ENCODE results near the gene COL6A2. TPM values are rescaled to one million over a fixed set of nuclear protein-coding genes. Genes with fewer than 3 reads are reported as not detected.

COL6A2 gene
- total RNA-seq, 1 experiment from 2014 or later, result 111 TPM

DNA sequence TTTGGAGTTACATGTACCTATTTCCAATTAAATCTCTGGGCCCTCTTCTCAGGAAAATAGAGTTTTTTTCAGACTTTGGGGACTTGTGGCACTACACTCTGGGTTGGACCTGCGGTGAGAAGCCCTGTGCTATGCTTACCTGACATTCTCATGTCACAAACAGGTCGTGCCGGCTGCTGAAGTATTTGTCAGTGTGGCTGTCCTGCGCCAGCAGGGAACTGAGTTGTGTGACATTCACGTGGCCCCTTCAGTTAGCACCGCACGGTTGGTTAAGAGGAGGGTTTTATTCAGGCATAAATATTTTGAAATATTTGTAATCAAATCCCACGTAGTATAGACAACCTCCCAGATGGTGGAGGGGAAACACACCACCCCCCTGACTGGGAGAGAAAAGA, 6.3 kb upstream of the COL6A2 start (continued):
- TF ChIP-seq, protein P1, sequence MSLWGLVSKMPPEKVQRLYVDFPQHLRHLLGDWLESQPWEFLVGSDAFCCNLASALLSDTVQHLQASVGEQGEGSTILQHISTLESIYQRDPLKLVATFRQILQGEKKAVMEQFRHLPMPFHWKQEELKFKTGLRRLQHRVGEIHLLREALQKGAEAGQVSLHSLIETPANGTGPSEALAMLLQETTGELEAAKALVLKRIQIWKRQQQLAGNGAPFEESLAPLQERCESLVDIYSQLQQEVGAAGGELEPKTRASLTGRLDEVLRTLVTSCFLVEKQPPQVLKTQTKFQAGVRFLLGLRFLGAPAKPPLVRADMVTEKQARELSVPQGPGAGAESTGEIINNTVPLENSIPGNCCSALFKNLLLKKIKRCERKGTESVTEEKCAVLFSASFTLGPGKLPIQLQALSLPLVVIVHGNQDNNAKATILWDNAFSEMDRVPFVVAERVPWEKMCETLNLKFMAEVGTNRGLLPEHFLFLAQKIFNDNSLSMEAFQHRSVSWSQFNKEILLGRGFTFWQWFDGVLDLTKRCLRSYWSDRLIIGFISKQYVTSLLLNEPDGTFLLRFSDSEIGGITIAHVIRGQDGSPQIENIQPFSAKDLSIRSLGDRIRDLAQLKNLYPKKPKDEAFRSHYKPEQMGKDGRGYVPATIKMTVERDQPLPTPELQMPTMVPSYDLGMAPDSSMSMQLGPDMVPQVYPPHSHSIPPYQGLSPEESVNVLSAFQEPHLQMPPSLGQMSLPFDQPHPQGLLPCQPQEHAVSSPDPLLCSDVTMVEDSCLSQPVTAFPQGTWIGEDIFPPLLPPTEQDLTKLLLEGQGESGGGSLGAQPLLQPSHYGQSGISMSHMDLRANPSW (CRISPR knock-in tag; conservative IDR thresholded peaks at IDR 0.05; ENCODE audit: low read depth), result no peak
- TF ChIP-seq, protein P2, sequence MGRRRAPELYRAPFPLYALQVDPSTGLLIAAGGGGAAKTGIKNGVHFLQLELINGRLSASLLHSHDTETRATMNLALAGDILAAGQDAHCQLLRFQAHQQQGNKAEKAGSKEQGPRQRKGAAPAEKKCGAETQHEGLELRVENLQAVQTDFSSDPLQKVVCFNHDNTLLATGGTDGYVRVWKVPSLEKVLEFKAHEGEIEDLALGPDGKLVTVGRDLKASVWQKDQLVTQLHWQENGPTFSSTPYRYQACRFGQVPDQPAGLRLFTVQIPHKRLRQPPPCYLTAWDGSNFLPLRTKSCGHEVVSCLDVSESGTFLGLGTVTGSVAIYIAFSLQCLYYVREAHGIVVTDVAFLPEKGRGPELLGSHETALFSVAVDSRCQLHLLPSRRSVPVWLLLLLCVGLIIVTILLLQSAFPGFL (CRISPR knock-in tag; IDR thresholded peaks at IDR 0.05; ENCODE audit: borderline replicate concordance), result no peak
- TF ChIP-seq, protein P3, sequence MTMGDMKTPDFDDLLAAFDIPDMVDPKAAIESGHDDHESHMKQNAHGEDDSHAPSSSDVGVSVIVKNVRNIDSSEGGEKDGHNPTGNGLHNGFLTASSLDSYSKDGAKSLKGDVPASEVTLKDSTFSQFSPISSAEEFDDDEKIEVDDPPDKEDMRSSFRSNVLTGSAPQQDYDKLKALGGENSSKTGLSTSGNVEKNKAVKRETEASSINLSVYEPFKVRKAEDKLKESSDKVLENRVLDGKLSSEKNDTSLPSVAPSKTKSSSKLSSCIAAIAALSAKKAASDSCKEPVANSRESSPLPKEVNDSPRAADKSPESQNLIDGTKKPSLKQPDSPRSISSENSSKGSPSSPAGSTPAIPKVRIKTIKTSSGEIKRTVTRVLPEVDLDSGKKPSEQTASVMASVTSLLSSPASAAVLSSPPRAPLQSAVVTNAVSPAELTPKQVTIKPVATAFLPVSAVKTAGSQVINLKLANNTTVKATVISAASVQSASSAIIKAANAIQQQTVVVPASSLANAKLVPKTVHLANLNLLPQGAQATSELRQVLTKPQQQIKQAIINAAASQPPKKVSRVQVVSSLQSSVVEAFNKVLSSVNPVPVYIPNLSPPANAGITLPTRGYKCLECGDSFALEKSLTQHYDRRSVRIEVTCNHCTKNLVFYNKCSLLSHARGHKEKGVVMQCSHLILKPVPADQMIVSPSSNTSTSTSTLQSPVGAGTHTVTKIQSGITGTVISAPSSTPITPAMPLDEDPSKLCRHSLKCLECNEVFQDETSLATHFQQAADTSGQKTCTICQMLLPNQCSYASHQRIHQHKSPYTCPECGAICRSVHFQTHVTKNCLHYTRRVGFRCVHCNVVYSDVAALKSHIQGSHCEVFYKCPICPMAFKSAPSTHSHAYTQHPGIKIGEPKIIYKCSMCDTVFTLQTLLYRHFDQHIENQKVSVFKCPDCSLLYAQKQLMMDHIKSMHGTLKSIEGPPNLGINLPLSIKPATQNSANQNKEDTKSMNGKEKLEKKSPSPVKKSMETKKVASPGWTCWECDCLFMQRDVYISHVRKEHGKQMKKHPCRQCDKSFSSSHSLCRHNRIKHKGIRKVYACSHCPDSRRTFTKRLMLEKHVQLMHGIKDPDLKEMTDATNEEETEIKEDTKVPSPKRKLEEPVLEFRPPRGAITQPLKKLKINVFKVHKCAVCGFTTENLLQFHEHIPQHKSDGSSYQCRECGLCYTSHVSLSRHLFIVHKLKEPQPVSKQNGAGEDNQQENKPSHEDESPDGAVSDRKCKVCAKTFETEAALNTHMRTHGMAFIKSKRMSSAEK (CRISPR knock-in tag; IDR thresholded peaks at IDR 0.05; ENCODE audit: borderline replicate concordance), result no peak
- no peak for TF ChIP-seq JAZF1 (CRISPR knock-in tag; IDR thresholded peaks at IDR 0.05)
- TF ChIP-seq TCF7 (CRISPR knock-in tag; IDR thresholded peaks at IDR 0.05; ENCODE audit: low read depth), result no peak

DNA sequence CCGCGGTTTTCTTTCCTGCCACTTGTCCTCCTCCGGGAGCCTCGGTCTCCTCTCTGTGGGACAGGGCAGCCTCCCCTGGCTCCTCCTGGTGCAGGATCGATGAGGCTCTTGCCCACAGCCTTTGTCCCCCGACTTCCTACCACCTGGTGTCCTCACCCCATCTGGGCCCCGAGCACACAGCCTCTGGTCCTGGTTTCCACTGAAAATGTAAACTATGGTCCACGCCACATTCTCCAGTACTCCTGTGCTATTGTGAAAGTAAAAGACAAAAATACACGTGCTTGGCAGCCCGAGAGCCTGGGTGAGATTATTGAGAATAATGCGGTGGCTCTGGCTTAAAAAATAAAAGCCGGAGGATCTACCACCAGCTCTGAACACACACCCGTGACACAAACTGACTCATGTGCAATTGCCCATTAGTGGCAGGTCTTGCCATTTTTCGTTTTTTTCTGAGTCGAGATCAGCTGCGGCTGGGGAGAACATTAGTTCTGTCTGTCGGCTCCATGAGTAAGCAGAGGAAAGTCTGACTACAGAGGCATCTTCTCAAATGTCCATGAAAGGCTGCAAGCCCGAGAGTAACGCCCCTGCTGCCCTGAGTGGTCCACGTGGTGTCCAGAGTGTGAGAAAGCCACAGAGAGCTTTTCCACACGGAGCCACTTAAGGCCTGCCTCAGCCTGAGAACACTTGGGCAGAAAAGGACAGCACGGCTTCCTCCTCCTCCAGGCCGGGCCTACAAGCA, 5.7 kb upstream of the COL6A2 start:
- Mint-ChIP-seq H3K27me3 (ENCODE audit: low read depth) (peaks cover 4% of the 10 kb centered on the region), H3K4me3 (no peak overlapping the region), H3K27ac (no peak overlapping the region), H3K4me1 (peaks cover 4% of the 10 kb centered on the region), H3K36me3 (peaks cover 36% of the 10 kb centered on the region), H3K9me3 (peaks cover 58% of the 10 kb centered on the region)
- ATAC-seq (no peak), DNase-seq (ENCODE audit: low spot score) (no peak)
- CTCF ChIA-PET, result no interaction called here
- POLR2A ChIA-PET, result no interaction called here
- TF ChIP-seq FOXJ3 (CRISPR knock-in tag; IDR thresholded peaks at IDR 0.05; ENCODE audit: borderline replicate concordance) (no peak), SMAD3 (CRISPR knock-in tag; IDR thresholded peaks at IDR 0.05; ENCODE audit: borderline replicate concordance) (no peak), ZNF138 (CRISPR knock-in tag; conservative IDR thresholded peaks at IDR 0.05) (no peak), FOXK1 (CRISPR knock-in tag; IDR thresholded peaks at IDR 0.05) (no peak), ELF4 (CRISPR knock-in tag; IDR thresholded peaks at IDR 0.05; ENCODE audit: low read depth) (no peak), HMGA2 (CRISPR knock-in tag; IDR thresholded peaks at IDR 0.05) (no peak), ZNF219 (CRISPR knock-in tag; IDR thresholded peaks at IDR 0.05; ENCODE audit: borderline replicate concordance) (no peak), NR1H2 (CRISPR knock-in tag; IDR thresholded peaks at IDR 0.05) (no peak), GABPB1 (CRISPR knock-in tag; IDR thresholded peaks at IDR 0.05) (no peak), ATF1 (CRISPR knock-in tag; IDR thresholded peaks at IDR 0.05) (no peak)
- TF ChIP-seq, protein P4, sequence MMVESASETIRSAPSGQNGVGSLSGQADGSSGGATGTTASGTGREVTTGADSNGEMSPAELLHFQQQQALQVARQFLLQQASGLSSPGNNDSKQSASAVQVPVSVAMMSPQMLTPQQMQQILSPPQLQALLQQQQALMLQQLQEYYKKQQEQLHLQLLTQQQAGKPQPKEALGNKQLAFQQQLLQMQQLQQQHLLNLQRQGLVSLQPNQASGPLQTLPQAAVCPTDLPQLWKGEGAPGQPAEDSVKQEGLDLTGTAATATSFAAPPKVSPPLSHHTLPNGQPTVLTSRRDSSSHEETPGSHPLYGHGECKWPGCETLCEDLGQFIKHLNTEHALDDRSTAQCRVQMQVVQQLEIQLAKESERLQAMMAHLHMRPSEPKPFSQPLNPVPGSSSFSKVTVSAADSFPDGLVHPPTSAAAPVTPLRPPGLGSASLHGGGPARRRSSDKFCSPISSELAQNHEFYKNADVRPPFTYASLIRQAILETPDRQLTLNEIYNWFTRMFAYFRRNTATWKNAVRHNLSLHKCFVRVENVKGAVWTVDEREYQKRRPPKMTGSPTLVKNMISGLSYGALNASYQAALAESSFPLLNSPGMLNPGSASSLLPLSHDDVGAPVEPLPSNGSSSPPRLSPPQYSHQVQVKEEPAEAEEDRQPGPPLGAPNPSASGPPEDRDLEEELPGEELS (CRISPR knock-in tag; IDR thresholded peaks at IDR 0.05), result no peak
- TF ChIP-seq, protein P5, sequence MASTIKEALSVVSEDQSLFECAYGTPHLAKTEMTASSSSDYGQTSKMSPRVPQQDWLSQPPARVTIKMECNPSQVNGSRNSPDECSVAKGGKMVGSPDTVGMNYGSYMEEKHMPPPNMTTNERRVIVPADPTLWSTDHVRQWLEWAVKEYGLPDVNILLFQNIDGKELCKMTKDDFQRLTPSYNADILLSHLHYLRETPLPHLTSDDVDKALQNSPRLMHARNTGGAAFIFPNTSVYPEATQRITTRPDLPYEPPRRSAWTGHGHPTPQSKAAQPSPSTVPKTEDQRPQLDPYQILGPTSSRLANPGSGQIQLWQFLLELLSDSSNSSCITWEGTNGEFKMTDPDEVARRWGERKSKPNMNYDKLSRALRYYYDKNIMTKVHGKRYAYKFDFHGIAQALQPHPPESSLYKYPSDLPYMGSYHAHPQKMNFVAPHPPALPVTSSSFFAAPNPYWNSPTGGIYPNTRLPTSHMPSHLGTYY (CRISPR knock-in tag; IDR thresholded peaks at IDR 0.05), result no peak
- TF ChIP-seq, protein P6, sequence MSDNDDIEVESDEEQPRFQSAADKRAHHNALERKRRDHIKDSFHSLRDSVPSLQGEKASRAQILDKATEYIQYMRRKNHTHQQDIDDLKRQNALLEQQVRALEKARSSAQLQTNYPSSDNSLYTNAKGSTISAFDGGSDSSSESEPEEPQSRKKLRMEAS (CRISPR knock-in tag; IDR thresholded peaks at IDR 0.05), result no peak
- TF ChIP-seq, protein P7, sequence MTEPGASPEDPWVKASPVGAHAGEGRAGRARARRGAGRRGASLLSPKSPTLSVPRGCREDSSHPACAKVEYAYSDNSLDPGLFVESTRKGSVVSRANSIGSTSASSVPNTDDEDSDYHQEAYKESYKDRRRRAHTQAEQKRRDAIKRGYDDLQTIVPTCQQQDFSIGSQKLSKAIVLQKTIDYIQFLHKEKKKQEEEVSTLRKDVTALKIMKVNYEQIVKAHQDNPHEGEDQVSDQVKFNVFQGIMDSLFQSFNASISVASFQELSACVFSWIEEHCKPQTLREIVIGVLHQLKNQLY (CRISPR knock-in tag; IDR thresholded peaks at IDR 0.05), result no peak
- TF ChIP-seq, protein P8, sequence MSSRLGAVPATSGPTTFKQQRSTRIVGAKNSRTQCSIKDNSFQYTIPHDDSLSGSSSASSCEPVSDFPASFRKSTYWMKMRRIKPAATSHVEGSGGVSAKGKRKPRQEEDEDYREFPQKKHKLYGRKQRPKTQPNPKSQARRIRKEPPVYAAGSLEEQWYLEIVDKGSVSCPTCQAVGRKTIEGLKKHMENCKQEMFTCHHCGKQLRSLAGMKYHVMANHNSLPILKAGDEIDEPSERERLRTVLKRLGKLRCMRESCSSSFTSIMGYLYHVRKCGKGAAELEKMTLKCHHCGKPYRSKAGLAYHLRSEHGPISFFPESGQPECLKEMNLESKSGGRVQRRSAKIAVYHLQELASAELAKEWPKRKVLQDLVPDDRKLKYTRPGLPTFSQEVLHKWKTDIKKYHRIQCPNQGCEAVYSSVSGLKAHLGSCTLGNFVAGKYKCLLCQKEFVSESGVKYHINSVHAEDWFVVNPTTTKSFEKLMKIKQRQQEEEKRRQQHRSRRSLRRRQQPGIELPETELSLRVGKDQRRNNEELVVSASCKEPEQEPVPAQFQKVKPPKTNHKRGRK (CRISPR knock-in tag; IDR thresholded peaks at IDR 0.05; ENCODE audit: borderline replicate concordance), result no peak
